Measurements from ENCODE around the gene SLCO3A1. TPM values are rescaled to one million over a fixed set of nuclear protein-coding genes. Genes with fewer than 3 reads are reported as not detected.

The SLCO3A1 gene
- total RNA-seq (2012; rRNA removed): 6.1 and 9.2 TPM in 2 replicates

- peaks cover 11% of the 10 kb centered on the region for H3K4me1 ChIP-seq (ENCODE audit: control insufficient read depth, insufficient read depth, low read length)
- H3K36me3 ChIP-seq (ENCODE audit: insufficient read depth, low read length): no peaks in the 10 kb centered on the region
- H3K9ac ChIP-seq (ENCODE audit: low read depth, low read length): peak within 1 kb of the TSS; percentile 84
- H3K4me2 ChIP-seq (ENCODE audit: low read length): peak within 1 kb of the TSS; percentile 98
- no peaks in the 10 kb centered on the region for H3K9me3 ChIP-seq (replicated peaks; ENCODE audit: low read length)
- H3K27me3 ChIP-seq (ENCODE audit: control insufficient read depth, insufficient read depth, low read length): no peaks in the 10 kb centered on the region
- peak within 1 kb of the TSS; percentile 95 for H3K4me3 ChIP-seq (ENCODE audit: low read length)
Measured at GRCh38 chr15:91853511-91853947, at the start of gene SLCO3A1. TSS of gene SLCO3A1 (plus strand) at chr15:91853708.

- Histone ChIP-seq H3K9ac (ENCODE audit: low read depth, low read length) (no peak overlapping the region), H3K4me2 (ENCODE audit: low read length) (no peak overlapping the region), H3K27me3 (ENCODE audit: control insufficient read depth, insufficient read depth, low read length) (no peaks in the 10 kb centered on the region)
Measured at GRCh38 chr15:91807122-91807521, 46.4 kb upstream of the SLCO3A1 start.

GRCh38 chr15:91813924-91814323, 39.6 kb upstream of the SLCO3A1 start:
- Histone ChIP-seq H3K4me2 (ENCODE audit: low read length) (no peak overlapping the region), H3K4me3 (ENCODE audit: low read length) (no peak overlapping the region), H3K9ac (ENCODE audit: low read depth, low read length) (no peak overlapping the region), H3K9me3 (replicated peaks; ENCODE audit: low read length) (no peaks in the 10 kb centered on the region), H3K36me3 (ENCODE audit: insufficient read depth, low read length) (no peaks in the 10 kb centered on the region), H3K27me3 (ENCODE audit: control insufficient read depth, insufficient read depth, low read length) (no peaks in the 10 kb centered on the region), H3K4me1 (ENCODE audit: control insufficient read depth, insufficient read depth, low read length) (no peaks in the 10 kb centered on the region)

More at GRCh38 chr15:91807122-91807521, 46.4 kb upstream of the SLCO3A1 start:
- no peaks in the 10 kb centered on the region for H3K4me1 ChIP-seq (ENCODE audit: control insufficient read depth, insufficient read depth, low read length)
- no peak overlapping the region for H3K4me3 ChIP-seq (ENCODE audit: low read length)
- H3K36me3 ChIP-seq (ENCODE audit: insufficient read depth, low read length): no peaks in the 10 kb centered on the region
- no peaks in the 10 kb centered on the region for H3K9me3 ChIP-seq (replicated peaks; ENCODE audit: low read length)

GRCh38 chr15:91816942-91817341, 36.6 kb upstream of the SLCO3A1 start:
- no peaks in the 10 kb centered on the region for H3K9me3 ChIP-seq (replicated peaks; ENCODE audit: low read length)
- no peak overlapping the region for H3K4me2 ChIP-seq (ENCODE audit: low read length)
- H3K9ac ChIP-seq (ENCODE audit: low read depth, low read length): no peak overlapping the region
- no peaks in the 10 kb centered on the region for H3K27me3 ChIP-seq (ENCODE audit: control insufficient read depth, insufficient read depth, low read length)
- H3K36me3 ChIP-seq (ENCODE audit: insufficient read depth, low read length): no peaks in the 10 kb centered on the region
- no peak overlapping the region for H3K4me3 ChIP-seq (ENCODE audit: low read length)
- H3K4me1 ChIP-seq (ENCODE audit: control insufficient read depth, insufficient read depth, low read length): no peaks in the 10 kb centered on the region

- no peak overlapping the region for H3K4me3 ChIP-seq (ENCODE audit: low read length)
- no peaks in the 10 kb centered on the region for H3K4me1 ChIP-seq (ENCODE audit: control insufficient read depth, insufficient read depth, low read length)
- no peaks in the 10 kb centered on the region for H3K9me3 ChIP-seq (replicated peaks; ENCODE audit: low read length)
- no peaks in the 10 kb centered on the region for H3K27me3 ChIP-seq (ENCODE audit: control insufficient read depth, insufficient read depth, low read length)
- H3K36me3 ChIP-seq (ENCODE audit: insufficient read depth, low read length): no peaks in the 10 kb centered on the region
- no peak overlapping the region for H3K4me2 ChIP-seq (ENCODE audit: low read length)
- no peak overlapping the region for H3K9ac ChIP-seq (ENCODE audit: low read depth, low read length)
Measured at GRCh38 chr15:91821458-91821857, 32.0 kb upstream of the SLCO3A1 start.

GRCh38 chr15:91824256-91824655, 29.3 kb upstream of the SLCO3A1 start:
- Histone ChIP-seq H3K27me3 (ENCODE audit: control insufficient read depth, insufficient read depth, low read length) (no peaks in the 10 kb centered on the region), H3K4me3 (ENCODE audit: low read length) (no peak overlapping the region), H3K4me1 (ENCODE audit: control insufficient read depth, insufficient read depth, low read length) (no peaks in the 10 kb centered on the region), H3K9me3 (replicated peaks; ENCODE audit: low read length) (no peaks in the 10 kb centered on the region), H3K4me2 (ENCODE audit: low read length) (no peak overlapping the region), H3K36me3 (ENCODE audit: insufficient read depth, low read length) (no peaks in the 10 kb centered on the region), H3K9ac (ENCODE audit: low read depth, low read length) (no peak overlapping the region)

- no peaks in the 10 kb centered on the region for H3K36me3 ChIP-seq (ENCODE audit: insufficient read depth, low read length)
- H3K4me2 ChIP-seq (ENCODE audit: low read length): no peak overlapping the region
- H3K9me3 ChIP-seq (replicated peaks; ENCODE audit: low read length): no peaks in the 10 kb centered on the region
- no peak overlapping the region for H3K4me3 ChIP-seq (ENCODE audit: low read length)
- H3K9ac ChIP-seq (ENCODE audit: low read depth, low read length): no peak overlapping the region
- H3K27me3 ChIP-seq (ENCODE audit: control insufficient read depth, insufficient read depth, low read length): no peaks in the 10 kb centered on the region
- H3K4me1 ChIP-seq (ENCODE audit: control insufficient read depth, insufficient read depth, low read length): no peaks in the 10 kb centered on the region
Measured at GRCh38 chr15:91826443-91826842, 27.1 kb upstream of the SLCO3A1 start.

GRCh38 chr15:91833056-91833455, 20.5 kb upstream of the SLCO3A1 start:
- H3K27me3 ChIP-seq (ENCODE audit: control insufficient read depth, insufficient read depth, low read length): peaks cover 5% of the 10 kb centered on the region
- no peak overlapping the region for H3K4me3 ChIP-seq (ENCODE audit: low read length)
- H3K9ac ChIP-seq (ENCODE audit: low read depth, low read length): no peak overlapping the region
- no peaks in the 10 kb centered on the region for H3K36me3 ChIP-seq (ENCODE audit: insufficient read depth, low read length)
- no peak overlapping the region for H3K4me2 ChIP-seq (ENCODE audit: low read length)
- H3K4me1 ChIP-seq (ENCODE audit: control insufficient read depth, insufficient read depth, low read length): no peaks in the 10 kb centered on the region
- H3K9me3 ChIP-seq (replicated peaks; ENCODE audit: low read length): no peaks in the 10 kb centered on the region

GRCh38 chr15:91839867-91840266, 13.6 kb upstream of the SLCO3A1 start:
- Histone ChIP-seq H3K4me1 (ENCODE audit: control insufficient read depth, insufficient read depth, low read length) (no peaks in the 10 kb centered on the region), H3K9me3 (replicated peaks; ENCODE audit: low read length) (no peaks in the 10 kb centered on the region), H3K9ac (ENCODE audit: low read depth, low read length) (no peak overlapping the region), H3K4me2 (ENCODE audit: low read length) (no peak overlapping the region), H3K4me3 (ENCODE audit: low read length) (no peak overlapping the region), H3K27me3 (ENCODE audit: control insufficient read depth, insufficient read depth, low read length) (peaks cover 21% of the 10 kb centered on the region), H3K36me3 (ENCODE audit: insufficient read depth, low read length) (no peaks in the 10 kb centered on the region)

- Histone ChIP-seq H3K4me3 (ENCODE audit: low read length) (no peak overlapping the region), H3K9ac (ENCODE audit: low read depth, low read length) (no peak overlapping the region), H3K9me3 (replicated peaks; ENCODE audit: low read length) (no peaks in the 10 kb centered on the region), H3K27me3 (ENCODE audit: control insufficient read depth, insufficient read depth, low read length) (peaks cover 31% of the 10 kb centered on the region), H3K4me1 (ENCODE audit: control insufficient read depth, insufficient read depth, low read length) (no peaks in the 10 kb centered on the region), H3K4me2 (ENCODE audit: low read length) (no peak overlapping the region), H3K36me3 (ENCODE audit: insufficient read depth, low read length) (no peaks in the 10 kb centered on the region)
Measured at GRCh38 chr15:91841861-91842260, 11.6 kb upstream of the SLCO3A1 start.

- Histone ChIP-seq H3K4me1 (ENCODE audit: control insufficient read depth, insufficient read depth, low read length) (no peaks in the 10 kb centered on the region), H3K4me2 (ENCODE audit: low read length) (no peak overlapping the region), H3K9ac (ENCODE audit: low read depth, low read length) (no peak overlapping the region), H3K9me3 (replicated peaks; ENCODE audit: low read length) (no peaks in the 10 kb centered on the region), H3K36me3 (ENCODE audit: insufficient read depth, low read length) (no peaks in the 10 kb centered on the region), H3K4me3 (ENCODE audit: low read length) (no peak overlapping the region), H3K27me3 (ENCODE audit: control insufficient read depth, insufficient read depth, low read length) (peaks cover 32% of the 10 kb centered on the region)
Measured at GRCh38 chr15:91844341-91844740, 9.2 kb upstream of the SLCO3A1 start.

GRCh38 chr15:91844928-91845327, 8.6 kb upstream of the SLCO3A1 start:
- Histone ChIP-seq H3K4me3 (ENCODE audit: low read length) (no peak overlapping the region), H3K27me3 (ENCODE audit: control insufficient read depth, insufficient read depth, low read length) (peaks cover 32% of the 10 kb centered on the region), H3K4me2 (ENCODE audit: low read length) (no peak overlapping the region), H3K36me3 (ENCODE audit: insufficient read depth, low read length) (no peaks in the 10 kb centered on the region), H3K4me1 (ENCODE audit: control insufficient read depth, insufficient read depth, low read length) (no peaks in the 10 kb centered on the region), H3K9ac (ENCODE audit: low read depth, low read length) (no peak overlapping the region), H3K9me3 (replicated peaks; ENCODE audit: low read length) (no peaks in the 10 kb centered on the region)
